Gastrocnemius medialis (tissue), 4 donors: Measurements from ENCODE around the gene TMEM253. TPM values are rescaled to one million over a fixed set of nuclear protein-coding genes. Genes with fewer than 3 reads are reported as not detected.
A peak's percentile ranks its signal among the peaks of the same experiment; 100 is the strongest.

Experiments
- ATAC-seq, 2 donors: fragments of 150-250 bp; one replicate each; pipeline ENCODE4 v1.9.1; 2016
- DNase-seq, 2 donors: peaks; one replicate each; pipeline ENCODE4 v3.0.0-alpha.2; 2019
- H3K27ac ChIP-seq, 4 donors: fragments of 200-600 bp; sonication (generic); 1 replicate in 1 of 4; 2 replicates in 3 of 4; pipeline ENCODE4 v1.5.1; 2016 to 2018; ENCODE audit warnings: mild to moderate bottlenecking in 2 of 4, moderate library complexity in 1 of 4
- H3K27me3 ChIP-seq, 3 donors: fragments of 200-600 bp; sonication (generic) in 2 of 3; 1 replicate in 1 of 3; 2 replicates in 2 of 3; pipeline versions ENCODE4 v1.5.1 to v1.6.0; 2016 to 2019; ENCODE audit warnings: mild to moderate bottlenecking in 1 of 3, moderate library complexity in 1 of 3
- H3K36me3 ChIP-seq, 2 donors: fragments of 200-600 bp; sonication (generic) in 1 of 2; one replicate each; pipeline ENCODE4 v1.5.1; 2017 to 2018
- H3K4me1 ChIP-seq, 2 donors: fragments of 200-600 bp; sonication (generic) in 1 of 2; one replicate each; pipeline ENCODE4 v1.5.1; 2016 to 2017; ENCODE audit warnings: mild to moderate bottlenecking in 2 of 2
- H3K4me3 ChIP-seq, 4 donors: fragments of 200-600 bp; sonication (generic) in 3 of 4; 1 replicate in 1 of 4; 2 replicates in 3 of 4; pipeline ENCODE4 v1.5.1; 2016 to 2019; ENCODE audit warnings: mild to moderate bottlenecking in 2 of 4
- H3K9me3 ChIP-seq, 3 donors: fragments of 200-600 bp; sonication (generic) in 2 of 3; 1 replicate in 1 of 3; 2 replicates in 2 of 3; pipeline ENCODE4 v1.5.1; 2016 to 2019
- CTCF ChIP-seq, 5 experiments: fragments of 450-650 bp in 3 of 5; fragments of 200-600 bp in 2 of 5; sonication (generic) in 2 of 5; IDR thresholded peaks in 4 of 5; conservative IDR thresholded peaks in 1 of 5; 1 replicate in 4 of 5; 2 replicates in 1 of 5; pipeline ENCODE4 v1.5.1; 2016 to 2019; ENCODE audit warnings: antibody characterized with exemption in 5 of 5, mild to moderate bottlenecking in 3 of 5, moderate library complexity in 3 of 5
- POLR2A ChIP-seq, 2 donors: fragments of 450-650 bp; IDR thresholded peaks; one replicate each; pipeline ENCODE4 v1.6.1; 2017; ENCODE audit warnings: antibody characterized with exemption in 2 of 2, mild to moderate bottlenecking in 2 of 2, moderate library complexity in 2 of 2
- in situ Hi-C, 4 donors: fragments of 200-750 bp; cut with MboI; loops; one replicate each; pipeline versions ENCODE4 v1.15.0 to v1.8.0; 2017; ENCODE audit warnings: low sequenced_read_pairs in 4 of 4
- intact Hi-C: fragments of 100-400 bp; cut with DNase I; formaldehyde crosslinking; loops from one replicate; pipeline ENCODE4 v1.15.1; 2023; ENCODE audit warnings: low total_unique reads
- total RNA-seq, 4 donors: library from RNA; depleted of rRNA; stranded (reverse); fragments of >200 nt; gene quantifications; one replicate each; pipeline versions ENCODE4 v1.1.0 to v1.2.3, GENCODE V29; 2016

Gene TMEM253
- total RNA-seq, 4 donors from 2014 or later: 0.19 to 0.35 TPM; not detected in 2

GRCh38 chr14:21066882-21067502 is 33.9 kb upstream of the TMEM253 start:
- TF ChIP-seq CTCF (IDR thresholded peaks at IDR 0.05 in 4 of 5, conservative IDR thresholded peaks at IDR 0.05 in 1 of 5) (no peak), POLR2A (IDR thresholded peaks at IDR 0.05) (no peak)
- Histone ChIP-seq H3K27ac (no peak overlapping the region), H3K27me3 (no peaks in the 10 kb centered on the region), H3K36me3 (no peaks in the 10 kb centered on the region), H3K9me3 (no peaks in the 10 kb centered on the region), H3K4me3 (no peak overlapping the region), H3K4me1 (peaks cover 13 to 28% of the 10 kb centered on the region in 2 donors)
- in situ Hi-C loops: loop anchor here in 2 of 4 donors (5.0 to 25.0 kb wide), 3 partner anchors 35 to 380 kb away; partner anchors contain the start of genes ANG (in 1 of the 2), RNASE4 (in 1 of the 2) and TMEM253 (in 1 of the 2)
- intact Hi-C loops: no loop called here
- ATAC-seq: no peak
- DNase-seq: no peak

- Histone ChIP-seq H3K4me3 (peak overlapping the region; percentile 68 to 83 (median 74)), H3K9me3 (no peaks in the 10 kb centered on the region), H3K36me3 (peaks cover 0 to 3% of the 10 kb centered on the region in 2 donors), H3K4me1 (peaks cover 17 to 30% of the 10 kb centered on the region in 2 donors), H3K27me3 (no peaks in the 10 kb centered on the region), H3K27ac (peak overlapping the region; percentile 84 to 91 (median 88))
- peak in 1 of 2 donors; percentile 56 for DNase-seq
- intact Hi-C loops: loop anchor here (1.0 kb wide), 1 partner anchor 24 kb away; no protein-coding TSS in a partner anchor
- peak; percentile 49 to 51 for ATAC-seq
- TF ChIP-seq POLR2A (IDR thresholded peaks at IDR 0.05) (no peak), CTCF (IDR thresholded peaks at IDR 0.05 in 4 of 5, conservative IDR thresholded peaks at IDR 0.05 in 1 of 5) (peak; percentile 41 to 74 (median 69))
- in situ Hi-C loops: loop anchor here in 2 of 4 donors (5.0 to 25.0 kb wide), 3 partner anchors 34 to 381 kb away; partner anchors contain the start of genes ANG (in 1 of the 2), RNASE4 (in 1 of the 2) and TMEM253 (in 1 of the 2)
These were observed 32.1 kb upstream of the TMEM253 start for GRCh38 chr14:21068521-21069387.

- no peaks in the 10 kb centered on the region for H3K9me3 ChIP-seq
- peaks cover 17 to 30% of the 10 kb centered on the region in 2 donors for H3K4me1 ChIP-seq
- H3K27me3 ChIP-seq: no peaks in the 10 kb centered on the region
- H3K36me3 ChIP-seq: peaks cover 0 to 7% of the 10 kb centered on the region in 2 donors
- DNase-seq (no peak), ATAC-seq (peak in 1 of 2 donors; percentile 11)
- H3K4me3 ChIP-seq: peak overlapping the region; percentile 68 to 83 (median 74)
- TF ChIP-seq CTCF (IDR thresholded peaks at IDR 0.05 in 4 of 5, conservative IDR thresholded peaks at IDR 0.05 in 1 of 5) (no peak), POLR2A (IDR thresholded peaks at IDR 0.05) (no peak)
- in situ Hi-C loops (loop anchor here in 2 of 4 donors (5.0 to 25.0 kb wide), 3 partner anchors 33 to 382 kb away; partner anchors contain the start of genes ANG (in 1 of the 2), RNASE4 (in 1 of the 2) and TMEM253 (in 1 of the 2)), intact Hi-C loops (loop anchor here (1.0 kb wide), 1 partner anchor 35 kb away; no protein-coding TSS in a partner anchor)
- peak overlapping the region; percentile 84 to 91 (median 88) for H3K27ac ChIP-seq
These were observed 31.3 kb upstream of the TMEM253 start for GRCh38 chr14:21069388-21070082.

GRCh38 chr14:21070083-21070609 is 30.7 kb upstream of the TMEM253 start, which contains the start of gene ARHGEF40:
Gene ARHGEF40 (plus strand): TSS chr14:21070304. CDS start chr14:21070397, 93 bp downstream.
- Histone ChIP-seq H3K36me3 (peaks cover 0 to 7% of the 10 kb centered on the region in 2 donors), H3K4me1 (peaks cover 17 to 30% of the 10 kb centered on the region in 2 donors), H3K4me3 (peak within 1 kb of the TSS; percentile 68 to 83 (median 74)), H3K27ac (peak within 1 kb of the TSS; percentile 84 to 91 (median 88)), H3K27me3 (no peaks in the 10 kb centered on the region), H3K9me3 (no peaks in the 10 kb centered on the region)
- intact Hi-C loops (loop anchor here (1.0 kb wide), 1 partner anchor 34 kb away; no protein-coding TSS in a partner anchor), in situ Hi-C loops (loop anchor here in 1 of 4 donors (25.0 kb wide), 1 partner anchor 383 kb away; the partner anchor contains the start of genes ANG and RNASE4)
- ATAC-seq (peak; percentile 69 to 72), DNase-seq (peak in 1 of 2 donors; percentile 70)
- TF ChIP-seq POLR2A (IDR thresholded peaks at IDR 0.05) (peak; percentile 60 to 65), CTCF (IDR thresholded peaks at IDR 0.05 in 4 of 5, conservative IDR thresholded peaks at IDR 0.05 in 1 of 5) (no peak)
